ENCODE data around the gene TCF15. TPM values are rescaled to one million over a fixed set of nuclear protein-coding genes. Genes with fewer than 3 reads are reported as not detected.

TCF15 gene
- total and polyA plus RNA-seq, 2 of the 13 experiments (the other 11 are each of a cell fraction or from before 2014, with no cell fraction given) = not detected

- H3K9me3 ChIP-seq (ENCODE audit: low read length) = no peaks in the 10 kb centered on the region
- no peak overlapping the region for H3K9ac ChIP-seq (ENCODE audit: insufficient read depth, low read depth, low read length)
- intact Hi-C loops (cut with micrococcal nuclease; ENCODE audit: unreplicated experiment) = no loop called here
- DNase-seq (ENCODE audit: low spot score) (no peak), ATAC-seq (no peak), FAIRE-seq (no peak)
- BruUV-seq (replicated peaks) = no TSS peak
- POLR2A ChIA-PET = no interaction called here
- no peaks in the 10 kb centered on the region for H3K36me3 ChIP-seq (replicated peaks in 1 of 2; ENCODE audit: control insufficient read depth in 1 of 2, insufficient read depth in 2 of 2, low read length in 2 of 2)
- TF ChIP-seq HBP1 (CRISPR knock-in tag; IDR thresholded peaks at IDR 0.05; ENCODE audit: low read depth) (no peak), ZNF629 (CRISPR knock-in tag; conservative IDR thresholded peaks at IDR 0.05) (peak; percentile 71), ELF1 (CRISPR knock-in tag; IDR thresholded peaks at IDR 0.05) (no peak), BHLHE40 (IDR thresholded peaks at IDR 0.05; ENCODE audit: low read length) (no peak)
- H3K4me3 ChIP-seq (replicated peaks in 1 of 3; ENCODE audit: insufficient read depth in 1 of 3, low read depth in 2 of 3, low read length in 3 of 3) = no peak overlapping the region
- H3K79me2 ChIP-seq (ENCODE audit: insufficient read depth, low read length) = no peaks in the 10 kb centered on the region
- 9% methylated on average over 2 of the region's 2 CpGs for WGBS (ENCODE audit: low lambda C conversion rate)
- H3K4me1 ChIP-seq (ENCODE audit: insufficient read depth, low read length) = no peaks in the 10 kb centered on the region
- in situ Hi-C loops (cut with HindIII; ENCODE audit: extremely low pct_ligation_motif_present, low pct_unique_long_range_greater_than_20kb) = no loop called here
- peaks cover 0 to 14% of the 10 kb centered on the region in 2 experiments; a peak in 2 of 5 replicates for H3K27me3 ChIP-seq (ENCODE audit: control insufficient read depth in 1 of 2, insufficient read depth in 2 of 2, low read length in 2 of 2)
- no peak overlapping the region for H3K4me2 ChIP-seq (ENCODE audit: low read depth, low read length)
- CTCF ChIA-PET (ENCODE audit: low intra/inter-chr PET ratio, low total read pairs) = no interaction called here
- H2AFZ ChIP-seq (ENCODE audit: low read length) = no peak overlapping the region
- H3K27ac ChIP-seq (ENCODE audit: extremely low read length, insufficient read depth, low read length) = no peak overlapping the region
- no peaks in the 10 kb centered on the region for H4K20me1 ChIP-seq (ENCODE audit: insufficient read depth, low read length)
Observed at GRCh38 chr20:597560-597959, 12.5 kb downstream of the TCF15 start.

DNA sequence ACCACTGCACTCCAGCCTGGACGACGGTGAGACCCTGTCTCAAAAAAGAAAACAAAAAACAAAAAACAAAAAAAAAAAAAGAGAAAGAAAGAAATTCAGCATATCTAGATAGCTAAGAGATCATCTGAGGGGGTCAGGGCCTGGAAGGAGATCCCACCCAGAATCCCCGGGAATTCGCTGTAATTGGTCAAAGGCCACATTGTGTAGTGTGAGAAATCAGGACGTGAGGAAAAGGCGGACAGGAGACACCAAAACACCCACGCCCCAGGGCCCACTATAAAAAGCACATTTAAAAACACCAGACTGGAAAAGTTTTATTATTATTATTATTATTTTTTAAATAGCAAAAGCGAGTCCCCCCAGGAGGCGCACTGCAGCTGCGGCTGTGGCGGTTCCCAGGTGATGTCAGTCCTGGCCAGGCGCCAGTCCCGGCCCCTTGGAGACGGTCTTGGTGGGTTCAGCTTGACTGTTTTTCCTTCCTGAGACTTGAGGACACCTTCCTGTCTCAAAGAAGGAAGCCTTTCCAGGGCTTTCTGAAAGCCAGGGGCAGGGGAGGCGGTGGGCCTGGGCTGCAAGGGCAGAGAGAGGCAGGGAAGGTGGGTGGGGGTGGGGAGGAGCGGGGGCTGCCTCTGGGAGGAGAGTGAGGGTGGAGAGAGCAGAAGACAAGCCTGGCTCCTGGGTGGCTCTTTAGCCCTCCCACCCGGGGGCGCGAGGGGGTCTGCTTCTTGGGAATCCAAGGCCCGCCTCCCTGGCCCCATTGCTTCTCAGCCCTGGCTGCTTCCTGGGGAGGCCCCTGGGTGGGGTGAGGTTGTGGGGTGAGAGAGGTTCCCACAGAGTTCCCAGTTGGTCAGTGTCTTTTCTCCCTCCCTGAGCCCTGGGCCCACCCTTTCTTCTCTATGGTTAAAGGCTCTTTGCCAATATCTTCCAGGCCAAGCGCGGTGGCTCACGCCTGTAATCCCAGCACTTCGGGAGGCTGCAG lies 14.5 kb downstream of the TCF15 start:
- H3K79me2 ChIP-seq (ENCODE audit: insufficient read depth, low read length) = no peaks in the 10 kb centered on the region
- ATAC-seq = no peak
- H3K4me3 ChIP-seq (replicated peaks in 1 of 3; ENCODE audit: insufficient read depth in 1 of 3, low read depth in 2 of 3, low read length in 3 of 3) = no peak overlapping the region
- no peak overlapping the region for H3K4me2 ChIP-seq (ENCODE audit: low read depth, low read length)
- no peak for TF ChIP-seq SRSF4 (IDR thresholded peaks at IDR 0.05; ENCODE audit: low read depth, low read length, poor library complexity, severe bottlenecking)
- TF ChIP-seq KLF9 (CRISPR knock-in tag; IDR thresholded peaks at IDR 0.05; ENCODE audit: low read depth) = no peak
- peak; percentile 56; the same call in 1 of the 2 replicates for TF ChIP-seq ZBTB33 (CRISPR knock-in tag; IDR thresholded peaks at IDR 0.05)
- no peak overlapping the region for H3K9ac ChIP-seq (ENCODE audit: insufficient read depth, low read depth, low read length)
- no peaks in the 10 kb centered on the region for H4K20me1 ChIP-seq (ENCODE audit: insufficient read depth, low read length)
- no peaks in the 10 kb centered on the region for H3K4me1 ChIP-seq (ENCODE audit: insufficient read depth, low read length)
- POLR2A ChIA-PET = no interaction called here
- no peaks in the 10 kb centered on the region for H3K9me3 ChIP-seq (ENCODE audit: low read length)
- H3K36me3 ChIP-seq (replicated peaks in 1 of 2; ENCODE audit: control insufficient read depth in 1 of 2, insufficient read depth in 2 of 2, low read length in 2 of 2) = no peaks in the 10 kb centered on the region
- FAIRE-seq = no peak
- H2AFZ ChIP-seq (ENCODE audit: low read length) = no peak overlapping the region
- no TSS peak for BruUV-seq (replicated peaks)
- H3K27me3 ChIP-seq (ENCODE audit: control insufficient read depth in 1 of 2, insufficient read depth in 2 of 2, low read length in 2 of 2) = peaks cover 1 to 14% of the 10 kb centered on the region in 2 experiments; a peak in 3 of 5 replicates
- 58% methylated on average over 24 of the region's 24 CpGs for WGBS (ENCODE audit: low lambda C conversion rate)
- CTCF ChIA-PET (ENCODE audit: low intra/inter-chr PET ratio, low total read pairs) = no interaction called here
- H3K27ac ChIP-seq (ENCODE audit: extremely low read length, insufficient read depth, low read length) = no peak overlapping the region
- intact Hi-C loops (cut with micrococcal nuclease; ENCODE audit: unreplicated experiment) = no loop called here
- in situ Hi-C loops (cut with HindIII; ENCODE audit: extremely low pct_ligation_motif_present, low pct_unique_long_range_greater_than_20kb) = no loop called here
- DNase-seq (ENCODE audit: low spot score) = no peak

Data from HepG2 (cell line).